Measurements from ENCODE around the gene DLGAP1.

The DLGAP1 gene

GRCh38 chr18:3552305-3552704 is 902.8 kb downstream of the DLGAP1 start:
- no peak for DNase-seq

DNA sequence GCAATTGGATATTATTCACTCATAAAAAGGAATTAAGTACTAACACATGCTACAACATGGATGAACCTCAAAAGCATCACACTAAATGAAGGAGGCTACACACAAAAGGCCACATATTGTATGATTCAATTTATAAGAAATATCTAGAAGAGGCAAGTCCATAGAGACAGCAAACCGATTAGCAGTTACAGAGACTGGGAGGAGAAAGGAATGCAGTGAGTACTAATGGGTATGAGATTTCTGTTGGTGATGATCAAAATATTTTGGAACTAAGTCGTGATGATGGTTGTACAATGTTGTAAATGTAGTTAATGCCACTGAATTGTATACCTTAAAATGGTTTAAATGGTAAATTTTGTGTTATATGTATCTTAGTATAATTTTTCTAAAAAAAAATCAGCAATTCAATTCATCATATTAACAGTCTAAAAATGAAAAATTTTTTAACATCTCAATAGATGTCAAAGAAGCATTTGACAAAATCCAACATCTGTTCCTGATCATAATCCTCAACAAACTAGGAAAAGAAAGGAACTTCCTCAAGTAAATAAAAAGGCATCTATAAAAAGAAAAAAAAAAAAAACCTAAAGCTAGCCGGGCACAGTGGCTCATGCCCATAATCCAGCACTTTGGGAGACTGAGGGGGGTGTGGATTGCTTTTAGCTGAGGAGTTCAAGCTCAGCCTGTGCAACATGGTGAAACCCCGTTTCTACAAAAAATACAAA is 907.1 kb downstream of the DLGAP1 start:
- DNase-seq, result no peak

GRCh38 chr18:3546106-3546505 is 909.0 kb downstream of the DLGAP1 start:
- DNase-seq, result no peak

DNA sequence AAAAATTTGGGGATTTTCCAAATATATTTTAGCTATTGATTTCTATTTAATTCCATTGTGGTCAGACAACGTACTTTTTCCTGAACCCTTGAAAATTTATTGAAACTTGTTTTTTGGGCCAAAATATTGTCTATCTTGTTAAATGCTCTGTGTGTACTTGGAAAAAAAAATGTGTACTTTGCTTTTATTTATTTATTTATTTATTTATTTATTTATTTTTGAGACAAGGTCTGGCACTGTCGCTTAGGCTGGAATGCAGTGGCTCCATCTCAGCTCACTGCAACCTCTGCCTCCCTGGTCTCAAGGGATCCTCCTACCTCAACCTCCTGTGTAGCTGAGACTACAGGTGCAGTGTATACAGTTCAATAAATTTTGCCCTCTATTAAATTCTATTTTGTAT is 910.6 kb downstream of the DLGAP1 start:
- DNase-seq, result no peak

DNA sequence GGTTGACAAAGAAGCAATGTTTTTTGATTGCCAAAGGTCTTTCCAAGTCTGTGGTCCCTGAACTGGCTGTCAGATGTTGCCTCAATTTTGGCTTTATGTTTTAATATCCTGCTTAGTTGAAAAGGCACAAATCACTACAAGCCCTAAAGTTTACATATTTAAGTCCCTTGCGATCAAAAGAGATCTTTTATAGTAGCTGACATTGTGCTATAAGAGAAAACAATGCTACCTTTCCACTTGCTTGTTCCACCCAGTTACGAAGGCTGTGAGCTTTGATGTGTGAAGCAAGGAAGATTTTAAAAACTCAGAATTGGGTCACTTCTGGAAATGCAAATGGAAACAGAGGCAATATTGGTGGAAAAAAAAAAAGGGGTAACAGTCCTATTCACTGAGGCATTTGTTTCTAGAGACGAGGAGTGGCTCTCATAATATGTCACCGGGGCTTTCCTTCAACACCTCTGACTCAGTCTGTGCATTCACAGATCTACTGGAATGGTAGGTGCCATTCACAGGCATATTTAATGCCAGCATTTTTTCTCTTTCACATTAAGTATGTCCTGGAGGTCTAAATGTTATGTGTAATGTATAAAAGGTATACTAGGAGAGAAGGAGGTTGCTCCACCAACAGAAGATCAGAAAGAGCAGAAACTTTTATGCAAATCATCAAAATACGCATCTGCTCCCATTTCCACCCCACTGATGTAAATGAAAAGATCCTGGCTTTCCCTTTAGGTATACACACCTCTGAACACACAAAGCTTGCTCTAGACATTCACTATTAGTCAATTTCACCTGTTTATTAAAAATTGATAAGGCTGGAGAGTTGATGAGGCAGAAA is 913.3 kb downstream of the DLGAP1 start:
- no peak for DNase-seq

DNA sequence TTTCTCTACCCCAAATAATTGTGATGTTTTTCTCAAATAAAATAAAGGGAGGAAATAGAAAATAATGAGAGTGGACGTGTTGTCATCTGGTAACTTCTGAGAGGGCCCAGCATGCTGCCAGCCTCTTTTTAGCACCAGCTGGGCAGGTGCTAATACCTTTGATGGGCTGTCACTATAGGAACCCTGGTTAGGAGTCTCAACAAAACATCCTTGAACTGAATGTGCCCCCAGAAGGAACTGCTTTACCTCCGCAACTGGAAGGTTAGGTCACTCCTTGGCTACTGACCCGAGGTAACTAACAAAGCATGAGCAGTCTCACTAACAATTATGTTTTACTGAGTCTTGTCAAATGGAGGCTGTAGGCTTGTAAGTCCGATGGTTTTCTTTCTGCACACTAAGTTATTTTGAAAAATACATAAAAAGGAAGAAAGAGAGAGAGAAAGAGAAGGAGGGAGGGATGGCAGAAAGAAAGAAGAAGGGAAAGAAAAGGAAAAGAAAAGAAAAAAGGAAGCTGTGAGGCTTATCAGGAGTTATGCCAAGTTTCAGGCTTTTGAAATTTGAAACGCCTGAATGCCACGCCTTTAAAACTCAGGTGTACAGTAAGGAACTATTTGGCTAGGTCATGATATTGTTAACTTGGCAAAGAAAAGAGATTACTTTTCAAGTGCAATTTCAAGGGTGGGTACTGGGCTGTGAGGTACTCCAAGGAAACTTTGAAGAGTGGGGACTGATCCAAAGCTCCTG is 914.1 kb downstream of the DLGAP1 start:
- no peak for DNase-seq

DNA sequence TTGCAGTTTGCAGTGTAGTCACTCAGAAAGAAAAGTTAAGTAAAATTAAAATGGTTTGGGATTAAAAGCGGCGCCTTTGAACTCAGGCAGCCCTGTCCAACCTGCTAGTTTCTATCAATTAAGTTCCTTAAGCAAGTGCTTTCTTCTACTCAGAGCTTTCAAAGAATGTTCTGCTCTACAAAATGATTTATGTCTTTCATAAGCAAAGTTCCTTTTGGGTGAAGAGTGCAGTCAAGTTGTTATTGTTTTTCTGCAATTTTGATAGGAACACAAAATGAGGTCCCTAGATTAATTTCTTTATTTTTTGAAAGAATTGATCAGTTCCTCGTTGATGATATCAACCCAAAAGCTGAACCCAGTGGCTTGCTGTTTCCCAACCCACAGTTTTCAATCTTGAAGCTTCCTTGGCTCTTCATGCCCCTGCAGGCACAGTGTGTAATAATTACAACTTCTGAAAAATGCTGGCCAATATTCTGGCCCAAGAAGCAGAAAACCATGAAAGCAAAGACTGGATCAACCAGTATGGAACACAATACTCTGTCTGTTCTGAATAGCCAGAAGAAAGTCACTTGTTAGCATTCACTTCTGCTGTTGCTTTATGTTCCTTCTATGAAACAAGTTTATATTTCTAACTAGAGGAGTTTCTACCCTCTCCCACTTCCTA is 916.0 kb downstream of the DLGAP1 start:
- DNase-seq, result no peak

GRCh38 chr18:3538456-3538855 is 916.7 kb downstream of the DLGAP1 start:
- DNase-seq, result no peak

GRCh38 chr18:3530807-3531206 is 924.3 kb downstream of the DLGAP1 start:
- no peak for DNase-seq

GRCh38 chr18:3529601-3530000 is 925.5 kb downstream of the DLGAP1 start:
- peak; percentile 50 for DNase-seq

DNA sequence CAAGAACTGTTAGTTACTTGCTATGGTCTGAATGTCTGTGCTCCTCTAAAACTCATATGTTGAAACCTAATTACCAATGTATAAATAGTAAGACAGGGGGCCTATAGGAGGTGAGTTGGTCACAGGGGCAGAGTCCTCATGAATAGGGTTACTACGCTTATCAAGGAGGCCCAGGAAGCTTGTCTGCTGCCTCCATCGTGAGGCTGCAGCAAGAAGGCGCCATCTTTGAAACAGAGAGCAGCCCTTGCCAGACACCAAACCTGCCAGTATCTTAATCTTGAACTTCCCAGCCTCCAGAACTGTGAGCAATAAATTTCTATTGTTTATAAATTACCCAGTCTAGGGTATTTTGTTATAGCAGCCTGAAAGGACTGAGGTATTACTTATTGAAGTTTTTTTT is 926.0 kb downstream of the DLGAP1 start:
- peak; percentile 20 for DNase-seq

DNA sequence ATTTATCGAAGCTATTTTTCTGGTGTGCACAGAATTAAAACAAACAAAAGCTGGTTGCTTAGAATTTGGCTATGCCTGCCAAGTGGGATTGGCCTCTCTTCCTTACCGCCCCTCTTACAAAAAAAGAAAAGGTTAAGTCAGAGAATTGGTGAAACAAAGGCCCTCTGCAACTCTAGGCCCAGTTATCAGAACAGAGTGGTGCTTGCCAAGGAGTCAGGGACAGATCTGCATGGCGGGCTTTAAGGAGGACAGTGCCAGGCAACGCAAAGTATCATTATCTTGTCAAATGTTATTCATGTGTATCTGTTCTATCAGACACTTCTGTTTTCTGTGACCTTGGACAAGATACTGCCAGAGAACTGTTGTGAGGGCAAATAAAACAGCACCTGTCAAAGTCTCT is 926.9 kb downstream of the DLGAP1 start:
- peak; percentile 22 for DNase-seq

DNA sequence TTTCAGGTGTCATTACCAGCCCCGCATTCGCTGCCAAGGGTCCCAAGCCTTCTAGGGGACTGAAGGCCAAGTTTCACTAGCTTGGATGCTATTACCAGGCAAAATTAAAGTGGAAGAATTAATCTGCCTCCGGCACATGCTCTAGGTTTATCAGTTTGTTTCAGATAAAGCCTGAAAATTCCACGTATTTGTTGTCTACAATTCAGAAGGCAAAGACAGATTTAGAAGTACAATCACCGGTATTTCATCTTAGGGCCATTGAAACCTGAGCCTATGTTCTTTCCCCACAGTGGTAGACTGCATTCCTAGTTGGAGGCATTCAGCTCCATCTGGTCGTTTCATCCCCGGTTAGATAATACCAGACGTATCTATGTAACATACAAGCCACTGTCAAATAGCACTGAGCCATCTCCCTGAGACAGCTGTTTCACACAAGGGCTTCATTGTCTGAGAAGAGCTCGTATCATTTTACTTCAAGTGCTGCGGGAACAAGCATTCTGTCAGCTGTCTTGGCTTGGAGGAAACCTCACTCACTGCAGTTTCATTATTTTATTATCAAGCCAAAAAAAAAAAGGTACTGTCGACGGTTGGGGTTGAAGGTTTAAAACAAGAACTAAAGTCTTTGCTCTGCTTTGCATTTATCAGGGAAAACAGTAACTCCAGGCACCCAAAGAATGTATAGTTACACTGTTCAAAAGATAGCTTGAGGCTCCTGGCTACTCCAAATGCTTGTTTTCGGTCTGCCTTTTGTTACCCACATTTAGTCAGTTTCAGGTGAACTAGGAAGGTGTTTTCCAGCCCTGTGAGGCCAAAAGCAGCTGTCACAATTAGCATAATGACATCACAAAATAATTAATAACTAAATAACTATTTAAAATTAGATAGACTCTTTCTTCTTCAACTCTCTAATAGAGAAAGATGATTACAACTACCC is 928.4 kb downstream of the DLGAP1 start:
- peak; percentile 92 for DNase-seq

DNA sequence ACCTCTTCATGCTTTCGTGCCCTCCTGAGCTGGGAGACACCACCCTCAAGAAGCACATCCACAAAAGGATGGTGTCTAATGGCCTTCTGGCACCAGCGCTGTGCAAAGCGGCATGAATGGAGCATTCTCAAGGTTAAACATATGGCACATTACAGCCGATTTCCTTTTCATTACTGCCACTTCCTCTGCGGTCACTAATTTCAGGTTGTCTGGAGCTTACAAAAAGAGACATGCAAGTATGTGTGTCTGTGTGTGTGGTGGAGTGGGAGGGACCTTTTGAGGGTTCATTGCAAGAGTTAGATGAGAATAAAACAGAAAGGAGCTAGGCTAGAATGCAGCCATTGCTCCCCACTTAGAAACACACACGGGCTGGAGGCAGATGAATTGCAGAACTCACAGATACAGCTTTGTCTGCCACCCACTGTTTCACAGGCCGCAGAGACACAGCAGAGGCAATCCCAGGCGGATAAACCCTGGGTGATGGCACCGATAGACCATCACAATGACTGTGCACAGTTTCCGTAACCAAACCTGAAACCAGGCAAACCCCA is 929.2 kb downstream of the DLGAP1 start:
- DNase-seq, result peak; percentile 77

DNA sequence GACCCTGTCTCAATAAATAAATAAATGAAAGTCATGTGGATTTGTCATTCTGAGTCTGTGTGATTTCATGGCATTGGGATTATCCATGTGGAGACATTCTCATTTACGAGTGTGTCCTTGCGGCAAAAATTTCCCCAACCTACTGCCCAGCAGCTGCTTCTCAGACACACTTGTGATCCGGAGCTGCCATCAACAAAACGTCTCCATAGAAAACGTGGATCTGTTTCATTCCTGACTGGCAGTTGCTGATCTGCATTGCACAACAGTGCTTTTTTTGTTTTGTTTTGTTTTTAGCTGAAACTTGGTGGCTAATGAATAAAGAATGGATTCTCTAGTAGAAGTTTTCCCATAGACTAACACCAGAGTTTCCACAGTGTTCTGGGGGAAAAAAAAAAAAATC is 930.4 kb downstream of the DLGAP1 start:
- no peak for DNase-seq

- no peak for DNase-seq
Measured at GRCh38 chr18:3520230-3521085, 934.6 kb downstream of the DLGAP1 start.

DNA sequence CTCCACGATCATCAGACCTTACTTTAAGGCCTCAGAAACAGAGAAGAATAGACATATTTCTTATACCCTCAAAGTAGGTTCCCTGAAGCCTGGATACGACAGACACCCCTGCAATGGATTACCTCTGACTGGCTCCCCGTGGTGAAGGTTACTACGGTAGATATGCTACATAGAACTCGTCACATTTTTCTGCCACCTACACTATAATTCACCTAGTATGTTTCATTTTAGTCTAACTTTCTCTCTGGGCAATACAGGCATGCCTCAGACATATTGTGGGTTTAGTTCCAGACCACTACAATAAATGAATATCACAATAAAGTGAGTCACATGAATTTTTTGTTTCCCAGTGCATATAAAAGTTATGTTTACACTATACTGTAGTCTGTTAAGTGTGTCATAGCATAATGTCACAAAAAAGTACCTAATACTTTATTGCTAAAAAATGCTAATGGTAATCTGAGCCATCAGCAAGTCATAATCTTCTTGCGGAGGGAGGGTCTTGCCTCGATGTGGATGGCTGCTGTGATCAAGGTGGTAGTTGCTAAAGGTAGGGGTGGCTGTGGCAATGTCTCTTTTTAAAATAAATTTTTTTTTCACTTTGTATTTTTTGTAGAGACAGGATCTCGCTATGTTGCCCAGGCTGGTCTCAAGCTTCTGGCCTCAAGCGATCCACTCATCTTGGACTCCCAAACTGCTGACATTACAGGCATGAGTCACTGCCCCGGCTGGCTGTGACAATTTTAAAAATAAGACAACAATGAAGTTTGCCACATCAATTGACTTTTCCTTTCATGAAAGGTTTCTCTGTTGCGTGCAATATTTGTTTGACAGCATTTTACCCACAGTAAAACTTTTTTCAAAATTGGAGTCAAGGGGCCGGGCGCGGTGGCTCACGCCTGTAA is 940.5 kb downstream of the DLGAP1 start:
- no peak for DNase-seq

DNA sequence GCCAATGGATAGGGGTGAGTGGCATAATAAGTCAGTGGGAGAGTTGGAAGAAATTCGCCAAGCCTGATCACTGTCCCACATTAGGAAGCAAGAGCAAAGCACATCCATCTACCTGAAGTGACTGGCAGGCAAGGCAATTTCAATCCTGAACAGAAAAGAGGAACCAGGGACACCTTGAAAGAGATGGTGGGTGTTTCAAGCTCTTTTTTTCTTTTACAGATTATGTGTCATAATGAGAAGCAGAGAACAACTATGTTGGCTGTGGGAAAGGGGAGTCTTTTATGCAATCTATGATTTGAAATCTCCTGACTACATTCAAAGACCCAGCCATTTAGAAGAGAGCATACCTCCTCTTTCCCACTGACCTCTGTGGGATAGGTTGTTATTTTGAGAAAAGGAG is 941.6 kb downstream of the DLGAP1 start:
- DNase-seq, result no peak

- peak; percentile 24 for DNase-seq
Measured at GRCh38 chr18:3511980-3512379, 943.1 kb downstream of the DLGAP1 start.

DNA sequence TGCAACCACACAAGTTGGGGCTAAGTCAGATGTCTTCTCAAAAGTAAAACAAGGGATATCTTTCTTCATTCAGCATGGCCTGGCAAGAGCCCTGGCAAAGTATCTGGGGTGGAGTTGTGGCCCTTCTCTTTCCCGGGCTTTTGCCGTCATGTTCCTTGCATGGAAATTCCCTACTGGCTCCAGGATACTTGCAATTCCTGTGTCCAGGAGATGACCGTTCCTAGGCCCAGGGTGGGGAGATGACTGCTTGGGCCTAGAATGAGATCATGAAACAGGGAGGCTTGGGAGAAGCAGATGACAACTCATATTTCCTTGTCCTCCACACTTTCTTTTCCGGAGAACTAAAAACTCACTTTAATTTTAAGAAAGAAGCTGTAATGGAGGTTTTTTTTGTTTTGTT is 944.2 kb downstream of the DLGAP1 start:
- DNase-seq, result no peak

Measured in NCI-H510A treated with DMSO at 0.1 percent for 48 hours (cell line).